ENCODE data around the gene MAGEE2. TPM values are rescaled to one million over a fixed set of nuclear protein-coding genes. Genes with fewer than 3 reads are reported as not detected.
A peak's percentile ranks its signal among the peaks of the same experiment; 100 is the strongest.
"Not testable (repeated sequence)": the region's sequence is repeated elsewhere in the genome, so short reads cannot be mapped to it uniquely, and the experiment has no call there.

MAGEE2 gene, protein sequence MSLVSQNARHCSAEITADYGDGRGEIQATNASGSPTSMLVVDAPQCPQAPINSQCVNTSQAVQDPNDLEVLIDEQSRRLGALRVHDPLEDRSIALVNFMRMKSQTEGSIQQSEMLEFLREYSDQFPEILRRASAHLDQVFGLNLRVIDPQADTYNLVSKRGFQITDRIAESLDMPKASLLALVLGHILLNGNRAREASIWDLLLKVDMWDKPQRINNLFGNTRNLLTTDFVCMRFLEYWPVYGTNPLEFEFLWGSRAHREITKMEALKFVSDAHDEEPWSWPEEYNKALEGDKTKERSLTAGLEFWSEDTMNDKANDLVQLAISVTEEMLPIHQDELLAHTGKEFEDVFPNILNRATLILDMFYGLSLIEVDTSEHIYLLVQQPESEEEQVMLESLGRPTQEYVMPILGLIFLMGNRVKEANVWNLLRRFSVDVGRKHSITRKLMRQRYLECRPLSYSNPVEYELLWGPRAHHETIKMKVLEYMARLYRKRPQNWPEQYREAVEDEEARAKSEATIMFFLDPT
- not detected for total RNA-seq
- long read RNA-seq, result 0 reads

DNA sequence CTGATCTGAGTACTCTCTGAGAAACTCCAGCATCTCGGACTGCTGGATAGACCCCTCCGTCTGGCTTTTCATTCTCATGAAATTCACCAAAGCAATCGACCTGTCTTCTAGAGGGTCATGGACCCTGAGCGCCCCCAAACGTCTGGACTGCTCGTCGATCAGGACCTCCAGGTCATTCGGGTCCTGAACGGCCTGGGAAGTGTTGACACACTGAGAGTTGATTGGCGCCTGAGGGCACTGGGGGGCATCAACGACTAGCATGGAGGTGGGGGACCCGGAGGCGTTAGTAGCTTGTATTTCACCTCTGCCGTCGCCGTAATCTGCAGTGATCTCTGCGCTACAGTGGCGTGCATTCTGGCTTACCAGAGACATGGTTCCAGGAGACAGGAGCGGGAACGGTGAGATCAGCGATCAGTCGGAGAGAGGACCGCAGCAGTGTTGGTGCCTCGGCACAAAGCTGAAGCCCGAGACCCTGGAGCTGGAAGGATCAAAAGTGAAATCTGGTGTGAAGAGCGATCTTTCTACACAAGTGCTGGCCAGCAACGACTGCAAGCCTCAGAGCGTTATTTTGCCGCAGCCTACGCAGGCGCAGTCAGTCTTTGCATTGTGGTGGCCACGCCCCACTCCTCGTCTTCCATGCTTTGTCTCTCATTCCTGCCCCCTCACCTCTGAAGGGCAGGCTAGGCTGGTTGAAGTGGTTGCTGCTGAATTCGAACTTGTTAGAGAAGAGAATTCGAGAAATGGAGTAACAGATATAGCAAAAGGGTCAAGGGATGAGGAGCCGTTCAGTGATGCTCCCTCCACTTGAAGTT lies at the start of gene MAGEE2:
TSS of gene MAGEE2 (minus strand) at position 575 of the 812 bp plus-strand sequence. CDS start at position 372, 203 bp downstream.
- DNase-seq (peak; percentile 43), ATAC-seq (peak; percentile 52)
- intact Hi-C loops (cut with micrococcal nuclease), result no loop called here

DNA sequence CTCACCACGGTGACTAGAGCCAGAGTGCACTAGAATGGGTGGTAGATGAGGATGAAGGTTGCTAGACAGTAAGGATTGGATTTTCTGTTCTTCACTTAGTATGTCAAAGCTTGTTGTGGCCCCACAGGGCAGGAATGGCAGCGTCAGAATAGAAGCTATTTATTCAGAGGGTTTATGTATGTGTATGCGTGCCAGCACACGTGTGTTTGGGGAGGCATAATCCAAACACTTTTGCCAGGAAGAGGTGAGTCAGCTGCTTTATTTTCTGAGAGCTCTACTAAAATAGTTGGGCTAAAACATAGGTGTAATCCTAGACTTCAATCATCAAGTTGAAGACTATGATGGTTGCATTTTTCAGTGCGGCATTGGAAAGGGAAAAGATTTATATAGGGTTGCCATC lies 1.2 kb upstream of the MAGEE2 start:
- no peak for DNase-seq
- intact Hi-C loops (cut with micrococcal nuclease), result no loop called here
- ATAC-seq, result no peak

DNA sequence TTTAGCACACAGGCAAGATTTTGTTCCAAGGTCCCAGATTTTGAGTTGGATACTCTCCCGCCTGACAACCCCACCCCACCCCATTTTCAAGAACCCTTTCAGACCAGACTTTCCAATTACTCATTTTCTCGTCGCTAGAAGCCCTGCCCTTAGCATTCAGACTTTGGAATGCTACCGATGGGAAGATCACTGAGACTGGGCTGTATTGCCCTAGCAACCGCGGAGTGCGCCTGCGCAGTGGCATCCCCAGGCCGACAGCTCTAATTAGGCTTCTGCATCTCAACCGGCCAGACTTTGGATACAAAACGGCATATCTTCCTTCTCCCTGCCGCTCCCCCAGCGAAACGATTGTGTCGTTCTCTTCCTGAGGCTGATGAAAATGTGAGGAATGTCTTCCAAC lies 3.4 kb downstream of the MAGEE2 start:
- DNase-seq (peak; percentile 67), ATAC-seq (peak; percentile 66)
- intact Hi-C loops (cut with micrococcal nuclease), result no loop called here

DNA sequence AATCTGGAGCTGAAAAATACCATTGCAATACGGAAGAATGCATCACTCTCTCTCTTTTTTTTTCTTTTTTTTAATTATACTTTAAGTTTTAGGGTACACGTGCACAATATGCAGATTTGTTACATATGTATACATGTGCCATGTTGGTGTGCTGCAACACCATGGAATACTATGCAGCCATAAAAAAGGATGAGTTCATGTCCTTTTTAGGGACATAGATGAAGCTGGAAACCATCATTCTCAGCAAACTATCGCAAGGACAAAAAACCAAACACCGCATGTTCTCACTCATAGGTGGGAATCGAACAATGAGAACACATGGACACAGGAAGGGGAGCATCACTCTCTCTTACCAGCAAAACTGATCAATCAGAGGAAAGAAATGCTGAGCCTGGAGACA lies 17.0 kb downstream of the MAGEE2 start:
- intact Hi-C loops (cut with micrococcal nuclease); DNase-seq; ATAC-seq: not testable (repeated sequence)

DNA sequence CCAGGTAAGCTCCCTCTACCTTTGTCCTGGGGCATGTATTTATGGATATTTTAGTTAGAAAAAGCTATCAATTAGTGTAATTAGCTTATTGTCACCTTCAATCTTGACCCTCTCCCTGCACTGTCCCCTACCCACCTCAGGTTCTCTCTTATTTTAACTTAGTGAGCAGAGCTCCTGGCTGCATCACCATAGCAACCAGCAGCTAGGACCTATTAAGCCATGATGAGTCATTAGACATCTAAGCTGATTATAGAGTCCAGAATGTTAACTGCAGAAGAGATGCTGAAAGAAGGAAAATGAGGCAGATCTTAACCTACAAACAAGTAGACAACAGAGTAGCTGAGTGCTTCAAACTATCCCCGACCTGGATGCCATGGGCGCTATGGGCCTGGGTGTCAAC lies 36.6 kb downstream of the MAGEE2 start:
- ATAC-seq, result no peak
- DNase-seq, result no peak
- intact Hi-C loops (cut with micrococcal nuclease), result no loop called here

DNA sequence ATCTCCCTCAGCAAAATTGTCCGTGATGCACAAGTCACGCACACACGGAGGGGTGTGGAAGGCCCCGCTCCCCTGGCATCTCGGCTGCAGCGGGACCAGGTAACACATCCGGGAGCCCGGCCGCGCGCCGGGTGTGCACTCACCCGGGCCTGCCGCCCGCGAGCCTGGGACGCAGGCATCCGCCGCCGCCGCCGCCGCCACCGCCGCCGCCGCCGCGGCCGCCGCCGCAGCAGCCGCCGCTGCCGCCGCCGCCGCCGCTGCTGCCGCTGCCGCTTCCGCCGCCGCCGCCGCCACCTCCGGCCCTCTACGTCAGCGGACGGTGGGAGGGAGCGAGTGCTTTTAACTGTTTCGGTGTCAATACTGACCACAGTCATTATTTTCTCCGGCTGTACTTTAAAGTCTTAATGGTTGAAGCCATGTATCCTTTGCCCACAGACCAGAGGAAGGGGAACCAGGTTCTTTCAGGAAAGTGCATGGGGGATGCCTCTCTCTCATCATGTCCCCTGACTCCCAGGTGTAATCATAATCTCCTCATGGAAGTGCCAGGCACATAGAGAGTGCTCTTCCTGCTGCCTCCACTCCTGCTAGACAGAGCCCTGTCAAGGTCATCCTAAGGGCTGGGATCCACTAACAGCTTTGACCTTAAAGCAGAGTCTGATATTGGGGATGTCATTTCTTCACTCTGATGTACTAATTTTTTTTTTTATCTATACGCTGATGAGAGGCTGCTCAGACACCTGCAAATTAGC lies 38.0 kb downstream of the MAGEE2 start:
- ATAC-seq (peak; percentile 77), DNase-seq (peak; percentile 65)
- intact Hi-C loops (cut with micrococcal nuclease), result no loop called here

Measured in left ventricle myocardium superior (tissue), 1 donor.